H1 (cell line): ENCODE measurements around the gene APOL1. TPM values are rescaled to one million over a fixed set of nuclear protein-coding genes. Genes with fewer than 3 reads are reported as not detected.

Experiments
- CTCF ChIA-PET: fragments of 300-600 bp; sonication (Branson Sonifier 250); formaldehyde crosslinking; loops from one replicate; lab custom pipeline; 2021; ENCODE audit not compliant: partially characterized antibody; lab: Charles Lee
- POLR2A ChIA-PET: fragments of 300-600 bp; sonication (Branson Sonifier 250); formaldehyde crosslinking; loops from one replicate; lab custom pipeline; 2021; ENCODE audit warnings: inconsistent platforms; ENCODE audit not compliant: partially characterized antibody; lab: Charles Lee
- DNase-seq, 2 experiments: peaks; one replicate each; pipeline versions ENCODE4 v3.0.0 to v3.0.0-alpha.2; 2010 to 2022; ENCODE audit warnings: low spot score in 2 of 2, low read depth in 1 of 2, mixed read lengths in 1 of 2
- FAIRE-seq: peaks from 2 replicates; lab custom pipeline; 2011; peaks lifted over from hg19 to GRCh38; lab: Jason Lieb, UNC
- H2AFZ ChIP-seq: 2 replicates; pipeline ENCODE4 v1.8.1; 2012; ENCODE audit warnings: low read length, inconsistent platforms
- H2AK5ac ChIP-seq: 2 replicates; pipeline ENCODE4 v1.6.1; 2013; ENCODE audit warnings: low read depth, low read length
- H2BK120ac ChIP-seq: replicated peaks from 2 replicates; pipeline ENCODE3; 2013; ENCODE audit warnings: low read depth, low read length, inconsistent platforms
- H2BK12ac ChIP-seq: 2 replicates; pipeline ENCODE4 v1.6.1; 2013; ENCODE audit warnings: low read depth, low read length
- H2BK15ac ChIP-seq: 2 replicates; pipeline ENCODE4 v1.6.1; 2013; ENCODE audit warnings: low read length
- H2BK20ac ChIP-seq: 2 replicates; pipeline ENCODE4 v1.6.1; 2013; ENCODE audit warnings: low read length
- H2BK5ac ChIP-seq: 2 replicates; pipeline ENCODE4 v1.6.1; 2013; ENCODE audit warnings: low read depth, low read length
- H3K14ac ChIP-seq: 2 replicates; pipeline ENCODE4 v1.6.1; 2013; ENCODE audit warnings: inconsistent platforms; ENCODE audit not compliant: insufficient read length
- H3K18ac ChIP-seq: 2 replicates; pipeline ENCODE4 v1.6.1; 2013; ENCODE audit warnings: low read length; ENCODE audit errors: extremely low read depth
- H3K23ac ChIP-seq: 2 replicates; pipeline ENCODE4 v1.6.1; 2013; ENCODE audit warnings: inconsistent platforms; ENCODE audit not compliant: insufficient read length
- H3K23me2 ChIP-seq: 2 replicates; pipeline ENCODE4 v1.6.1; 2013; ENCODE audit warnings: low read depth, low read length
- H3K27ac ChIP-seq: 2 replicates; pipeline ENCODE4 v1.6.1; 2011; ENCODE audit warnings: low read depth, low read length, inconsistent platforms
- H3K27me3 ChIP-seq, 4 experiments: replicated peaks in 1 of 4; 1 replicate in 1 of 4; 2 replicates in 3 of 4; pipeline versions ENCODE4 v1.6.1 to v1.8.1; 2011 to 2013; ENCODE audit warnings: low read length in 3 of 4, mild to moderate bottlenecking in 3 of 4, inconsistent platforms in 2 of 4, mixed read lengths in 2 of 4, moderate library complexity in 1 of 4; ENCODE audit not compliant: control insufficient read depth in 3 of 4, insufficient read depth in 3 of 4; ENCODE audit errors: extremely low read depth in 1 of 4
- H3K36me3 ChIP-seq, 4 experiments: 2 replicates each; pipeline versions ENCODE4 v1.6.1 to v1.8.1; 2011 to 2013; ENCODE audit warnings: mild to moderate bottlenecking in 4 of 4, low read length in 3 of 4, moderate library complexity in 2 of 4, control low read depth in 1 of 4, inconsistent platforms in 1 of 4; ENCODE audit not compliant: insufficient read depth in 4 of 4, control insufficient read depth in 2 of 4
- H3K4ac ChIP-seq: replicated peaks from 2 replicates; pipeline ENCODE3; 2013; ENCODE audit warnings: low read length, low read depth, mixed read lengths, inconsistent platforms; ENCODE audit not compliant: insufficient read length
- H3K4me1 ChIP-seq, 4 experiments: replicated peaks in 1 of 4; 1 replicate in 1 of 4; 2 replicates in 3 of 4; pipeline versions ENCODE4 v1.6.1 to v1.8.1; 2011 to 2013; ENCODE audit warnings: low read length in 3 of 4, inconsistent platforms in 2 of 4, mixed read lengths in 1 of 4; ENCODE audit not compliant: insufficient read depth in 4 of 4, control insufficient read depth in 3 of 4
- H3K4me2 ChIP-seq, 2 experiments: 2 replicates each; pipeline versions ENCODE4 v1.6.1 to v1.8.1; 2011 to 2013; ENCODE audit warnings: low read depth in 2 of 2, low read length in 2 of 2, control low read depth in 1 of 2, inconsistent platforms in 1 of 2, mild to moderate bottlenecking in 1 of 2; ENCODE audit not compliant: insufficient read depth in 1 of 2
- H3K4me3 ChIP-seq, 4 experiments: fragments of 200-600, 300-600 bp in 1 of 4; sonication (generic), shearing (Covaris generic), sonication (Bioruptor Twin) in 1 of 4; 2 replicates each; pipeline versions ENCODE4 v1.5.1 to v1.8.1; 2011 to 2016; ENCODE audit warnings: low read length in 4 of 4, low read depth in 3 of 4, control low read depth in 2 of 4, inconsistent platforms in 2 of 4, mild to moderate bottlenecking in 2 of 4, mixed read lengths in 1 of 4, moderate library complexity in 1 of 4; ENCODE audit not compliant: insufficient read depth in 2 of 4; ENCODE audit errors: extremely low read depth in 1 of 4
- H3K56ac ChIP-seq: replicated peaks from 2 replicates; pipeline ENCODE3; 2013; ENCODE audit warnings: low read depth, mild to moderate bottlenecking, mixed read lengths, low read length, inconsistent platforms; ENCODE audit not compliant: insufficient read length
- H3K79me1 ChIP-seq: 2 replicates; pipeline ENCODE4 v1.6.1; 2013; ENCODE audit warnings: low read depth, low read length, control low read depth
- H3K79me2 ChIP-seq, 2 experiments: 2 replicates each; pipeline versions ENCODE4 v1.6.1 to v1.8.1; 2012 to 2013; ENCODE audit warnings: low read length in 2 of 2, mild to moderate bottlenecking in 2 of 2, inconsistent platforms in 1 of 2; ENCODE audit not compliant: insufficient read depth in 2 of 2, control insufficient read depth in 1 of 2
- H3K9ac ChIP-seq, 4 experiments: replicated peaks in 1 of 4; 1 replicate in 1 of 4; 2 replicates in 3 of 4; pipeline versions ENCODE4 v1.6.1 to v1.8.1; 2011 to 2013; ENCODE audit warnings: low read depth in 3 of 4, low read length in 3 of 4, control low read depth in 2 of 4, mild to moderate bottlenecking in 2 of 4, moderate library complexity in 2 of 4, inconsistent platforms in 1 of 4; ENCODE audit errors: extremely low read depth in 1 of 4
- H3K9me3 ChIP-seq, 2 experiments: 2 replicates each; pipeline versions ENCODE4 v1.6.1 to v1.8.1; 2012 to 2013; ENCODE audit warnings: mild to moderate bottlenecking in 2 of 2, moderate library complexity in 2 of 2, control low read depth in 1 of 2, inconsistent platforms in 1 of 2, low read depth in 1 of 2, low read length in 1 of 2, mixed read lengths in 1 of 2; ENCODE audit not compliant: insufficient read depth in 2 of 2
- H4K20me1 ChIP-seq, 2 experiments: replicated peaks in 1 of 2; 2 replicates each; pipeline versions ENCODE3 to v1.8.1; 2011 to 2013; ENCODE audit warnings: inconsistent platforms in 2 of 2, low read length in 2 of 2, mild to moderate bottlenecking in 1 of 2; ENCODE audit not compliant: insufficient read depth in 2 of 2, control insufficient read depth in 1 of 2
- H4K5ac ChIP-seq: 2 replicates; pipeline ENCODE4 v1.6.1; 2013; ENCODE audit warnings: low read length, low read depth, mixed read lengths, inconsistent platforms; ENCODE audit not compliant: insufficient read length
- H4K8ac ChIP-seq: 2 replicates; pipeline ENCODE4 v1.8.0; 2013; ENCODE audit warnings: mild to moderate bottlenecking, moderate library complexity, low read length, inconsistent platforms; ENCODE audit not compliant: insufficient read depth; ENCODE audit errors: extremely low read depth
- H4K91ac ChIP-seq: replicated peaks from 2 replicates; pipeline ENCODE3; 2013; ENCODE audit warnings: low read length, mixed read lengths, inconsistent platforms; ENCODE audit not compliant: insufficient read length
- CBX5 ChIP-seq: fragments of 300-800, 300-1000 bp; sonication (generic); IDR thresholded peaks from 2 replicates; pipeline ENCODE4 v1.7.1; 2016; ENCODE audit warnings: antibody characterized with exemption, low read length, low read depth
- CTBP2 ChIP-seq: IDR thresholded peaks from 2 replicates; pipeline ENCODE4 v1.7.0; 2011; ENCODE audit warnings: borderline replicate concordance, mild to moderate bottlenecking, moderate library complexity, mixed read lengths, low read length; ENCODE audit not compliant: insufficient read depth, insufficient read length
- HDAC2 ChIP-seq, 2 experiments: fragments of 300-600 bp in 1 of 2; sonication (generic) in 1 of 2; IDR thresholded peaks; 2 replicates each; pipeline ENCODE4 v1.6.1; 2011 to 2012; ENCODE audit warnings: low read depth in 2 of 2, low read length in 2 of 2, mild to moderate bottlenecking in 2 of 2, moderate library complexity in 2 of 2, borderline replicate concordance in 1 of 2, inconsistent platforms in 1 of 2
- HDAC6 ChIP-seq: IDR thresholded peaks from one replicate; pipeline ENCODE4 v1.7.1; 2012; ENCODE audit warnings: low read depth, mild to moderate bottlenecking, inconsistent platforms, low read length, moderate library complexity
- NRF1 ChIP-seq: IDR thresholded peaks from 2 replicates; pipeline ENCODE4 v1.6.1; 2011; ENCODE audit warnings: mild to moderate bottlenecking, low read depth, low read length, improper control_type of control experiment
- PHF8 ChIP-seq: fragments of 200-600 bp; sonication (generic); conservative IDR thresholded peaks from 2 replicates; pipeline ENCODE4 v1.7.1; 2012; ENCODE audit warnings: low read depth, mild to moderate bottlenecking, inconsistent platforms, low read length, moderate library complexity
- POU5F1 ChIP-seq: IDR thresholded peaks from 2 replicates; pipeline ENCODE4 v1.6.1; 2011; ENCODE audit warnings: low read depth, mild to moderate bottlenecking, low read length, moderate library complexity
- RNF2 ChIP-seq: fragments of 200-900, 300-1000 bp; sonication (generic); IDR thresholded peaks from 2 replicates; pipeline ENCODE4 v1.7.1; 2016; ENCODE audit warnings: borderline replicate concordance, low read depth, mild to moderate bottlenecking, antibody characterized with exemption, low read length; ENCODE audit not compliant: poor library complexity, severe bottlenecking; ENCODE audit errors: missing control alignments
- SRF ChIP-seq: IDR thresholded peaks from 2 replicates; pipeline ENCODE4 v1.6.1; 2011; ENCODE audit warnings: mild to moderate bottlenecking, low read depth, low read length, moderate library complexity
- SUZ12 ChIP-seq: fragments of 200-600 bp; sonication (generic); IDR thresholded peaks from 2 replicates; pipeline ENCODE4 v1.6.1; 2012; ENCODE audit warnings: mild to moderate bottlenecking, inconsistent platforms, low read length, moderate library complexity, mixed read lengths
- YY1 ChIP-seq: IDR thresholded peaks from 2 replicates; pipeline ENCODE4 v1.6.1; 2011; ENCODE audit warnings: low read depth, mild to moderate bottlenecking, low read length
- WGBS, 2 experiments: shearing (Covaris generic) in 1 of 2; methylation state at CpG; one replicate each; pipeline versions ENCODE4 v1.1.6 to v1.1.7; 2013 to 2015; ENCODE audit warnings: low lambda C conversion rate in 2 of 2, mixed read lengths in 2 of 2, inconsistent platforms in 1 of 2, low coverage in 1 of 2, missing lambda C conversion rate in 1 of 2; ENCODE audit not compliant: insufficient replicate concordance in 2 of 2, insufficient coverage in 1 of 2, insufficient read length in 1 of 2; ENCODE audit errors: extremely low coverage in 1 of 2, missing lambda C conversion rate in 1 of 2; 5-methylcytosine and 5-hydroxymethylcytosine counted together
- polyA plus RNA-seq, 7 experiments: library from polyadenylated mRNA; depleted of rRNA in 3 of 7; stranded (reverse) in 5 of 7; unstranded in 2 of 7; fragments of >200 nt in 5 of 7; fragments of 200-250 nt in 2 of 7; gene quantifications; 1 replicate in 5 of 7; 2 replicates in 1 of 7; 4 replicates in 1 of 7; pipeline versions ENCODE4 v1.2.1 to v1.2.3, GENCODE V29; 2011 to 2013; ENCODE audit warnings: missing spikeins in 2 of 7, mixed read lengths in 2 of 7
- total RNA-seq: library from RNA; stranded (reverse); fragmentation: NEBNext Ultra II Directional; extraction: Animal tissue kit (Norgen Biotek cat#: 25700); gene quantifications from 2 replicates; pipeline ENCODE4 v1.2.1, GENCODE V29; 2021
- TF ChIP-seq, protein P1 (sequence below): IDR thresholded peaks from 2 replicates; pipeline ENCODE4 v1.6.1; 2011; ENCODE audit warnings: low read depth, mild to moderate bottlenecking, low read length; ENCODE audit not compliant: insufficient read depth

APOL1 gene
- total and polyA plus RNA-seq, 2 of the 8 experiments (the other 6 are each of a cell fraction or from before 2014, with no cell fraction given), result not detected

DNA sequence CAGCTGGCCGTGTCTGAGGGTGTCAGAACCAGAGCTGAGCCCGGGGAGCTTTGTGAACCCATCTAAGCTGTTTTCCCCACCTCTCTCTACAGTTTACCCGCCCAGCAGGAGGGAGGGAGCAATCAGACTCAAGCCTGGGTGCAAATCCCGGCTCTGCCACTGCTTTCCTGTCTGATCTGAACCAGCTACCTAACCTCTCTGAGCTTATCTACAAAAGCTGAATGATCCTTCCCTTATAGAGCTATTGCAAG, 13.9 kb upstream of the APOL1 start:
- WGBS, 2 experiments, result 43% methylated on average over 4 of the region's 4 CpGs; no CpG with 5 or more reads in 1 of the 2 experiments
- Histone ChIP-seq H4K20me1 (no peaks in the 10 kb centered on the region), H4K91ac (no peak overlapping the region), H3K27ac (peak overlapping the region; percentile 21; the same call in 1 of the 2 replicates), H3K4me1 (peaks cover 0 to 14% (median 9%) of the 10 kb centered on the region in 4 experiments; a peak in 6 of 7 replicates), H2BK120ac (no peak overlapping the region), H2AFZ (peak overlapping the region; percentile 75; the same call in 1 of the 2 replicates), H3K9me3 (no peaks in the 10 kb centered on the region), H3K9ac (peak overlapping the region in 3 of 4 experiments; percentile 52 to 56 (median 53); a peak in 5 of 7 replicates), H3K79me1 (no peaks in the 10 kb centered on the region), H3K27me3 (no peaks in the 10 kb centered on the region), H3K4me2 (peak overlapping the region; percentile 71 to 91), H2BK20ac (no peak overlapping the region), H3K56ac (no peak overlapping the region), H3K36me3 (no peaks in the 10 kb centered on the region), H2BK12ac (peak overlapping the region; percentile 43), H4K8ac (no peak overlapping the region), H3K4me3 (peak overlapping the region; percentile 35 to 67 (median 40)), H2BK5ac (peak overlapping the region; percentile 82), H3K18ac (peak overlapping the region; percentile 26), H3K23me2 (peaks cover 3% of the 10 kb centered on the region), H3K79me2 (peaks cover 0 to 5% of the 10 kb centered on the region in 2 experiments; a peak in 1 of 4 replicates), H2AK5ac (no peak overlapping the region), H2BK15ac (no peak overlapping the region), H3K4ac (no peak overlapping the region), H3K23ac (no peak overlapping the region), H3K14ac (no peak overlapping the region), H4K5ac (no peak overlapping the region)
- FAIRE-seq (no peak), DNase-seq (no peak)
- ChIA-PET POLR2A (interaction anchor here (0.6 to 1.9 kb wide), 9 partner anchors 10 to 242 kb away, joined by 3 to 8 read pairs (median 5); partner anchors contain the start of gene TXN2), CTCF (interaction anchor here (0.7 to 5.0 kb wide), 27 partner anchors 11 to 272 kb away, joined by 3 to 30 read pairs (median 7); partner anchors contain the start of genes APOL1 and APOL4)
- TF ChIP-seq, protein P1, sequence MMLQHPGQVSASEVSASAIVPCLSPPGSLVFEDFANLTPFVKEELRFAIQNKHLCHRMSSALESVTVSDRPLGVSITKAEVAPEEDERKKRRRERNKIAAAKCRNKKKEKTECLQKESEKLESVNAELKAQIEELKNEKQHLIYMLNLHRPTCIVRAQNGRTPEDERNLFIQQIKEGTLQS, result no peak
- no peak for TF ChIP-seq POU5F1
- TF ChIP-seq SRF, result no peak
- TF ChIP-seq HDAC6, result no peak
- TF ChIP-seq HDAC2 (IDR thresholded peaks at IDR 0.05; ENCODE audit: borderline replicate concordance in 1 of 2, low read depth in 2 of 2, low read length in 2 of 2), result no peak
- no peak for TF ChIP-seq YY1
- no peak for TF ChIP-seq CBX5
- no peak for TF ChIP-seq PHF8
- TF ChIP-seq RNF2, result no peak
- TF ChIP-seq CTBP2, result no peak
- no peak for TF ChIP-seq SUZ12
- TF ChIP-seq NRF1, result no peak
